ENCODE data around the gene AUTS2.

DNA sequence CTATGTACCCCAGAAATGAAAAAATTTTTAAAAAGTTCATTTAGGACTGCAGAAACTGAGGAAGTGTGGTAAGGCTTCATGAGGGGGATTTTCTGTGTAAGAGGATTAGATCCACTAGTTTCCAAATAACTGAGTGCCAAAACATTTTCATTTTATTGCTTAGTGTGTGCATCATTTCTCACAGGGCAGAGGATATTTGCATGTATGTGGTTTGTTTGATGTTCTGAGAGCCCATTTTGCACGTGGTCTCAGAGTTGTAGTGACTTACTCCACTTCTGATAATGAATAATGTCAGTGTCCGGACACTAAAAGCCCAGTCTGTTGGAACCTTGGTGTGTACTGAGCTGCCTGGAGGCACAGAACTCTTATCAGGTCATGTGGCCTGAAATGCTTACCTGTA, 299.9 kb downstream of the AUTS2 start:
- TF ChIP-seq, protein P1, sequence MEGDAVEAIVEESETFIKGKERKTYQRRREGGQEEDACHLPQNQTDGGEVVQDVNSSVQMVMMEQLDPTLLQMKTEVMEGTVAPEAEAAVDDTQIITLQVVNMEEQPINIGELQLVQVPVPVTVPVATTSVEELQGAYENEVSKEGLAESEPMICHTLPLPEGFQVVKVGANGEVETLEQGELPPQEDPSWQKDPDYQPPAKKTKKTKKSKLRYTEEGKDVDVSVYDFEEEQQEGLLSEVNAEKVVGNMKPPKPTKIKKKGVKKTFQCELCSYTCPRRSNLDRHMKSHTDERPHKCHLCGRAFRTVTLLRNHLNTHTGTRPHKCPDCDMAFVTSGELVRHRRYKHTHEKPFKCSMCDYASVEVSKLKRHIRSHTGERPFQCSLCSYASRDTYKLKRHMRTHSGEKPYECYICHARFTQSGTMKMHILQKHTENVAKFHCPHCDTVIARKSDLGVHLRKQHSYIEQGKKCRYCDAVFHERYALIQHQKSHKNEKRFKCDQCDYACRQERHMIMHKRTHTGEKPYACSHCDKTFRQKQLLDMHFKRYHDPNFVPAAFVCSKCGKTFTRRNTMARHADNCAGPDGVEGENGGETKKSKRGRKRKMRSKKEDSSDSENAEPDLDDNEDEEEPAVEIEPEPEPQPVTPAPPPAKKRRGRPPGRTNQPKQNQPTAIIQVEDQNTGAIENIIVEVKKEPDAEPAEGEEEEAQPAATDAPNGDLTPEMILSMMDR (conservative IDR thresholded peaks at IDR 0.05; ENCODE audit: low read depth in 2 of 2), result no peak
- no peak for TF ChIP-seq EZH2phosphoT487 (IDR thresholded peaks at IDR 0.05; ENCODE audit: unreplicated experiment)
- no peak for TF ChIP-seq NANOG (IDR thresholded peaks at IDR 0.05; ENCODE audit: borderline replicate concordance)
- TF ChIP-seq JUNB (IDR thresholded peaks at IDR 0.05; ENCODE audit: unreplicated experiment), result no peak
- TF ChIP-seq EZH2 (IDR thresholded peaks at IDR 0.05; ENCODE audit: low read depth, unreplicated experiment), result no peak
- no peak for TF ChIP-seq ZNF114 (CRISPR knock-in tag; IDR thresholded peaks at IDR 0.05)
- TF ChIP-seq CREB1 (CRISPR knock-in tag; IDR thresholded peaks at IDR 0.05; ENCODE audit: low read depth), result no peak
- no peak for TF ChIP-seq POLR2AphosphoS5 (IDR thresholded peaks at IDR 0.05; ENCODE audit: low read depth)
- TF ChIP-seq, protein P2, sequence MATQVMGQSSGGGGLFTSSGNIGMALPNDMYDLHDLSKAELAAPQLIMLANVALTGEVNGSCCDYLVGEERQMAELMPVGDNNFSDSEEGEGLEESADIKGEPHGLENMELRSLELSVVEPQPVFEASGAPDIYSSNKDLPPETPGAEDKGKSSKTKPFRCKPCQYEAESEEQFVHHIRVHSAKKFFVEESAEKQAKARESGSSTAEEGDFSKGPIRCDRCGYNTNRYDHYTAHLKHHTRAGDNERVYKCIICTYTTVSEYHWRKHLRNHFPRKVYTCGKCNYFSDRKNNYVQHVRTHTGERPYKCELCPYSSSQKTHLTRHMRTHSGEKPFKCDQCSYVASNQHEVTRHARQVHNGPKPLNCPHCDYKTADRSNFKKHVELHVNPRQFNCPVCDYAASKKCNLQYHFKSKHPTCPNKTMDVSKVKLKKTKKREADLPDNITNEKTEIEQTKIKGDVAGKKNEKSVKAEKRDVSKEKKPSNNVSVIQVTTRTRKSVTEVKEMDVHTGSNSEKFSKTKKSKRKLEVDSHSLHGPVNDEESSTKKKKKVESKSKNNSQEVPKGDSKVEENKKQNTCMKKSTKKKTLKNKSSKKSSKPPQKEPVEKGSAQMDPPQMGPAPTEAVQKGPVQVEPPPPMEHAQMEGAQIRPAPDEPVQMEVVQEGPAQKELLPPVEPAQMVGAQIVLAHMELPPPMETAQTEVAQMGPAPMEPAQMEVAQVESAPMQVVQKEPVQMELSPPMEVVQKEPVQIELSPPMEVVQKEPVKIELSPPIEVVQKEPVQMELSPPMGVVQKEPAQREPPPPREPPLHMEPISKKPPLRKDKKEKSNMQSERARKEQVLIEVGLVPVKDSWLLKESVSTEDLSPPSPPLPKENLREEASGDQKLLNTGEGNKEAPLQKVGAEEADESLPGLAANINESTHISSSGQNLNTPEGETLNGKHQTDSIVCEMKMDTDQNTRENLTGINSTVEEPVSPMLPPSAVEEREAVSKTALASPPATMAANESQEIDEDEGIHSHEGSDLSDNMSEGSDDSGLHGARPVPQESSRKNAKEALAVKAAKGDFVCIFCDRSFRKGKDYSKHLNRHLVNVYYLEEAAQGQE (IDR thresholded peaks at IDR 0.05; ENCODE audit: unreplicated experiment), result no peak

Measured in GM23338 (cell line).